IPS-20b (cell line): Measurements from ENCODE around the gene SUMO4.

ENCODE experiments used
- H3K27ac ChIP-seq: one replicate; pipeline ENCODE4 v1.5.1; 2013; ENCODE audit warnings: low read length
- H3K27me3 ChIP-seq: 2 replicates; pipeline ENCODE4 v1.6.1; 2013; ENCODE audit warnings: mild to moderate bottlenecking, low read length, inconsistent platforms; ENCODE audit not compliant: insufficient read depth
- H3K36me3 ChIP-seq: 2 replicates; pipeline ENCODE4 v1.6.1; 2013; ENCODE audit warnings: low read depth, mild to moderate bottlenecking, inconsistent platforms, low read length, moderate library complexity; ENCODE audit not compliant: insufficient read depth
- H3K4me1 ChIP-seq: 2 replicates; pipeline ENCODE4 v1.6.1; 2013; ENCODE audit warnings: mild to moderate bottlenecking, control low read depth, inconsistent platforms, low read length, moderate library complexity; ENCODE audit not compliant: insufficient read depth
- H3K4me3 ChIP-seq: 2 replicates; pipeline ENCODE4 v1.5.1; 2013; ENCODE audit warnings: mild to moderate bottlenecking, low read length, inconsistent platforms
- H3K9ac ChIP-seq: 2 replicates; pipeline ENCODE4 v1.6.1; 2013; ENCODE audit warnings: low read depth, mild to moderate bottlenecking, inconsistent platforms, low read length, moderate library complexity
- H3K9me3 ChIP-seq: 2 replicates; pipeline ENCODE4 v1.6.1; 2013; ENCODE audit warnings: mild to moderate bottlenecking, low read depth, low read length, inconsistent platforms; ENCODE audit not compliant: insufficient read depth

SUMO4 gene

DNA sequence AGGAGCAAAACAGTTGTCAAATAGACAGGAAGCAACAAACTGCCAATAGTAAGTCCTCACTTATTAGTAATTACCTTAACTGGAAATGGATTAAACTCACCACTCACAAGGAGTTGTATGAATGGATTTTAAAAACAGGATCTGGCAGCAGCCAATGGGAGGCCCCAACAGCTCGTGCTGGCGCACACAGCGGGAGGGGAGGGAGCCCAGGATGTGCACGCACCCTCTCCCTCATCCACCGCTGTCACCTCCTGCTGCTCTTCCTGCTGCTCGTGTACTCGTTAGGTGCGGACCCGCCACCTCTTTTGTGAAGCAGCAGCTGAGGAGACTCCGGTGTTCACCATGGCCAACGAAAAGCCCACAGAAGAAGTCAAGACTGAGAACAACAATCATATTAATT lies at the start of gene SUMO4:
SUMO4 (plus strand) TSS at position 213 of the 400 bp plus-strand sequence; CDS start at position 343, 130 bp downstream.
- Histone ChIP-seq H3K36me3 (peaks cover 69% of the 10 kb centered on the region), H3K9ac (no peak within 1 kb of the TSS), H3K9me3 (no peaks in the 10 kb centered on the region), H3K4me3 (no peak within 1 kb of the TSS), H3K27me3 (no peaks in the 10 kb centered on the region), H3K4me1 (no peaks in the 10 kb centered on the region), H3K27ac (no peak within 1 kb of the TSS)

DNA sequence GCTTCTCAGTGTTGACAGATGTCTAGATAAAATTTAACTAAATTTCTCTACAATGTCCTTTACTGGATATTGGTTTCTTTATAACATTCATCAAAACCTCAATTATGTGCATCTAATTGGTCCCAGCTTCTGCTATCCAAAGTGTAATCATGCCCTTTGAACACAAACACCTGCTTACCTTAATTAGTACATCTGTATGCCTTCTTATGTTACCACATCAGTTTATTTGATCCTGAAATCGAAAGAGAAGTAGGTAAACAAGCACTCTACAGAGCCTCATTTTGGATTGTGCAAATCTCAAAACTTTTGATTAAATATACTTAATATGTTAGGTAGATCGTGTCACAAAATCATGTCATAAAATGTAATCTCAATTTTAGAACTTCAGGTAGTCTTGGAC lies 46.1 kb upstream of the SUMO4 start:
- no peak overlapping the region for H3K9ac ChIP-seq
- H3K4me1 ChIP-seq: peaks cover 11% of the 10 kb centered on the region; the same call in 1 of the 2 replicates
- H3K4me3 ChIP-seq: no peak overlapping the region
- no peaks in the 10 kb centered on the region for H3K9me3 ChIP-seq
- no peaks in the 10 kb centered on the region for H3K36me3 ChIP-seq
- H3K27me3 ChIP-seq: no peaks in the 10 kb centered on the region
- no peak overlapping the region for H3K27ac ChIP-seq

GRCh38 chr6:149356081-149356750 lies 43.8 kb upstream of the SUMO4 start:
- no peaks in the 10 kb centered on the region for H3K36me3 ChIP-seq
- peaks cover 11% of the 10 kb centered on the region; the same call in 1 of the 2 replicates for H3K4me1 ChIP-seq
- no peak overlapping the region for H3K9ac ChIP-seq
- H3K27me3 ChIP-seq: no peaks in the 10 kb centered on the region
- no peaks in the 10 kb centered on the region for H3K9me3 ChIP-seq
- H3K4me3 ChIP-seq: no peak overlapping the region
- H3K27ac ChIP-seq: no peak overlapping the region

DNA sequence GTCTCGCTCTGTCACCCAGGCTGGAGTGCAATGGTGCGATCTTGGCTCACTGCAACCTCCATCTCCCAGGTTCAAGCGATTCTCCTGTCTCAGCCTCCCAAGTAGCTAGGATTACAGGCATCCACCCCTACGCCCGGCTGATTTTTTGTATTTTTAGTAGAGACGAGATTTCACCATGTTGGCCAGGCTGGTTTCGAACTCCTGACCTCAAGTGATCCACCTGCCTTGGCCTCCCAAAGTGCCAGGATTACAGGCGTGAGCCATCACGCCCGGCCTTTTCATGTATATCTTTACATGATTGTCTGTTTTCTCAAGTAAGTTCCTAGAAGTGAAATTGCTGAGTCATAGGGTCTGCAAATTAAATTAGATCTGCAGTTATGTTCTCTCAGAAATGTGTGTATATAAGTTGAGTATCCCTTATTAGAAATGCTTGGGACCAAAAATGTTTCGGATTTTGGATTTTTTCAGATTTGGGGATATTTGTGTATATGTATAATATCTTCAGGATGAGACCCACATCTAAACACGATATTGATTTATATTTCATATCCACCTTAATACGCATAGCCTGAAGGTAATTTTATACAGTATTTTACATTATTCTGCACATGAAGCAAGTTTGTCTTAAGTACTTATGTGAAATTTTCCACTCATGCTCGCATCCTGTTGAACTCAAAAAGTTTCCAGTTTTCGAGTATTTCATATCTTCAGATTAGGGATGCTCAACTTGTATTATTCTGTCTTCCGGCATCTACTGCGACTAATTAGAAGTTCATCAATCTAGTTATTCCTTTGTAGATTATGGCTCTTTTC lies 42.1 kb upstream of the SUMO4 start:
- Histone ChIP-seq H3K9ac (no peak overlapping the region), H3K27me3 (no peaks in the 10 kb centered on the region), H3K9me3 (no peaks in the 10 kb centered on the region), H3K4me1 (peaks cover 7% of the 10 kb centered on the region; the same call in 1 of the 2 replicates), H3K27ac (no peak overlapping the region), H3K36me3 (no peaks in the 10 kb centered on the region), H3K4me3 (no peak overlapping the region)

DNA sequence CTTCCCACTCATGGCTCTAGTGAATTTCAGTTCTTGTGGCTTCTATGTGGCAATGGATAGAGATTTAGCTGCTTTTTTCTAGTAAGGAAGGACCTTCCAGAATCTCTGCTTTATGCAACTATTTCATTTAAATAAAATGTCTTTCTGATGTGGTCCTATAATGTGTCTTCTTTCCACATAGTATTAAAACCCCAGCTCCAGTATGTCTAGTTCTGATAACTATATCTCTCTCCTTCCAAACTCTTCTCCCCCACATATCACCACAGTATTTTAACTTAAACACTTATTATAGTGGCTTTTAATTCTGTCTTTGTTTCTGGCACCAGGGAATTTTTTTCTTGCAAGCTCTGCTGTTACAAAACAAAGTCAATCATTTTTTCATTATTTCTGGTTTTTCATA lies 40.6 kb upstream of the SUMO4 start:
- Histone ChIP-seq H3K36me3 (no peaks in the 10 kb centered on the region), H3K9me3 (no peaks in the 10 kb centered on the region), H3K27ac (no peak overlapping the region), H3K9ac (no peak overlapping the region), H3K27me3 (no peaks in the 10 kb centered on the region), H3K4me3 (no peak overlapping the region), H3K4me1 (0 out of 2 replicates have a peak, but pooled peaks cover 7% of the 10 kb centered on the region)

GRCh38 chr6:149360536-149360935 lies 39.5 kb upstream of the SUMO4 start:
- 0 out of 2 replicates have a peak, but pooled peaks cover 7% of the 10 kb centered on the region for H3K4me1 ChIP-seq
- no peak overlapping the region for H3K27ac ChIP-seq
- no peak overlapping the region for H3K9ac ChIP-seq
- H3K36me3 ChIP-seq: no peaks in the 10 kb centered on the region
- H3K4me3 ChIP-seq: no peak overlapping the region
- H3K9me3 ChIP-seq: no peaks in the 10 kb centered on the region
- H3K27me3 ChIP-seq: no peaks in the 10 kb centered on the region

GRCh38 chr6:149362289-149362688 lies 37.8 kb upstream of the SUMO4 start:
- H3K27ac ChIP-seq: no peak overlapping the region

DNA sequence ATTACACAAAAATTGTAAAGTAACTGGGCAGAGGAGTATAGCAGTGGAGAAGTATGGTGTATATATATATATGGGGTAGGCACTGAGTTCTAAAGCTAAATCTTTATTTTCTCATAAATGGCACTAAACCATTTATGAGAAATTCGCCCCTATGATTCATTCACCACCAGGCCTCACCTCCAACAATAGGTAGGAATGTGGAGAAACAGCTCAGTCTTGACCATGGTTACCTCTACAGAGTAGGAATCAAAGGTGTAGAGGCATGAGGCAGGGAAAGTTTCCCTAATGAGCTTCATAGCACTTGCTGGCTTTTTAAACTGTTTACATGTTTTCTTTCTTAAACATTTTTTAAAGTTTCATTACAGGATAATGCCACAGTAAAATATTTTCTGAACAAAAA lies 36.9 kb upstream of the SUMO4 start:
- no peaks in the 10 kb centered on the region for H3K36me3 ChIP-seq
- H3K4me3 ChIP-seq: no peak overlapping the region
- 0 out of 2 replicates have a peak, but pooled peaks cover 8% of the 10 kb centered on the region for H3K4me1 ChIP-seq
- H3K9ac ChIP-seq: no peak overlapping the region
- no peaks in the 10 kb centered on the region for H3K9me3 ChIP-seq
- no peaks in the 10 kb centered on the region for H3K27me3 ChIP-seq
- H3K27ac ChIP-seq: no peak overlapping the region

More at GRCh38 chr6:149362289-149362688, 37.8 kb upstream of the SUMO4 start:
- H3K27me3 ChIP-seq: no peaks in the 10 kb centered on the region
- H3K9ac ChIP-seq: no peak overlapping the region
- no peaks in the 10 kb centered on the region for H3K36me3 ChIP-seq
- no peaks in the 10 kb centered on the region for H3K9me3 ChIP-seq
- H3K4me3 ChIP-seq: no peak overlapping the region
- H3K4me1 ChIP-seq: 0 out of 2 replicates have a peak, but pooled peaks cover 8% of the 10 kb centered on the region

DNA sequence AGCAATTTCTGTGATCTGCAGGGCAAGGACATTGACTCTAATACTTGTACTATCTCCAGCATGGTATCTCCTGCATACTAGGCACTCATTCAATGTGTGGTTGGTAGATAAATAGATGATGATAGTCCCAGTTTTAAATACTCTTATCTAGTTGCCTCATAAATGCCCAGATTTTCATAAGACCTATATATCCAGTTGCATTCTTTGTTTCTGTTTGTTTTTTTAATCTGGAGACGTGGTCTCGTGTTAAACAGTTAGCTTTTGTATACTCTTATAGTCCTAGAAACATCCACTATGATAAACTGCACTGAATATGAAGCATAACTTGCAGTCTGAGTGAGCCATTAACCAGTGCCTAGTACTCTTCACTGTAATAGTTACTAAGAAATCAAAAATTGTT lies 35.5 kb upstream of the SUMO4 start:
- Histone ChIP-seq H3K9me3 (no peaks in the 10 kb centered on the region), H3K4me3 (no peak overlapping the region), H3K27me3 (no peaks in the 10 kb centered on the region), H3K36me3 (no peaks in the 10 kb centered on the region), H3K9ac (no peak overlapping the region), H3K4me1 (0 out of 2 replicates have a peak, but pooled peaks cover 8% of the 10 kb centered on the region), H3K27ac (no peak overlapping the region)

- Histone ChIP-seq H3K9ac (no peak overlapping the region), H3K9me3 (no peaks in the 10 kb centered on the region), H3K27ac (no peak overlapping the region)
Observed at GRCh38 chr6:149365197-149365596, 34.9 kb upstream of the SUMO4 start.

GRCh38 chr6:149366267-149366921 lies 33.7 kb upstream of the SUMO4 start:
- Histone ChIP-seq H3K4me3 (no peak overlapping the region), H3K9me3 (no peaks in the 10 kb centered on the region), H3K4me1 (0 out of 2 replicates have a peak, but pooled peaks cover 8% of the 10 kb centered on the region), H3K27ac (no peak overlapping the region), H3K36me3 (peaks cover 3% of the 10 kb centered on the region; the same call in 1 of the 2 replicates), H3K27me3 (no peaks in the 10 kb centered on the region), H3K9ac (no peak overlapping the region)

More at GRCh38 chr6:149365197-149365596, 34.9 kb upstream of the SUMO4 start:
- 0 out of 2 replicates have a peak, but pooled peaks cover 8% of the 10 kb centered on the region for H3K4me1 ChIP-seq
- no peaks in the 10 kb centered on the region for H3K36me3 ChIP-seq
- no peaks in the 10 kb centered on the region for H3K27me3 ChIP-seq
- no peak overlapping the region for H3K4me3 ChIP-seq
